GM18498 (cell line): ENCODE results near the gene KY.

ENCODE experiments used
- ATAC-seq: cut with Tn5 transposase; IDR thresholded peaks from one replicate; pipeline ENCODE4 v1.9.1; 2021; ENCODE audit warnings: mild to moderate bottlenecking, moderate library complexity; ENCODE audit not compliant: unreplicated experiment

The KY gene

DNA sequence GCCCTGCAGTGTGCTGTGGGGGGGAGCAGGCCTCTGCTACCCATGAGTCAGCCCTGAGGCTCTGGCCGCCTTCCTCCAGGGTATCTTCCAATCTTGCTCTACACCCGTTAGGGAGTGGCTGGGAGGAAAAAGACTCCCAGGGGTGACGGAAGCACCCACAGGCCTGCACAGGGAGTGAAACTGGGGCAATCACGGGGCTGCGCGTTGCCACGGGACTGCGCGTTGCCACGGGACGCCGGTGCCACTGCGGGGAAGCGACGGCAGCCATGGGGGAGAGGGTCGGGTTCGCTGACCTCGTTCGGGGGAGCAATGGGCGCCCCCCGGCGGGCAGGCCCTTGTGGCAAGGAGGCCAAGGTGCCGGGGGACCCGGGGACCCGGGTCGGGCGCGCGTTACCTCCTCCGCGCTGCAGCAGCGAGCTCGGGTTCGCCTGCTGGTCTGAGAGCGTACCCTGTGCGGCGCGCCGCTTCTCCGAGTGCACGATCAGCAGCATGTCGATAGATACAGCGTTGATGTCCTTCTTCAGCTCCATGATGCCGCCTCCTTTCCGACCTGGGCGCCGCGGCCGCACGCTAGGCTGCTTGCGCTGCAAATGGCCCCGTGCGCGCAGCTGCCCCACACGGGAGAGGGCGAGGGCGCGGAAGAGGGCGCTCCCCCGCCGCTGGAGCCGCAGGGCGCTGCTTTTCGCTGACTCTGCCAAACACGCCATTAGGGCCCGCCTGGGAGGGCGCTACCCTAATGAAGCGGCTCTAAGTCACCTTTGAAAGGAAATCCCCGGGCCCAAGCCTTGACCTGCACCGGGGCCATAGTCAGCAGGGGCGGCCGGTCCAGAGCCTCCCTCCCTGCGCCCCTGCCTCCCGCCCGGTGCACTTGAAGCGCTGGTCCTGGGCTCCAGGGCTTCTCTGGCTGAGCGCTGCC lies at the start of gene KY:
KY (minus strand) TSS at position 592 of the 916 bp plus-strand sequence; CDS start at position 530, 62 bp downstream.
- no peak for ATAC-seq

- no peak for ATAC-seq
These were observed 48.9 kb upstream of the KY start for GRCh38 chr3:134699721-134700120.

DNA sequence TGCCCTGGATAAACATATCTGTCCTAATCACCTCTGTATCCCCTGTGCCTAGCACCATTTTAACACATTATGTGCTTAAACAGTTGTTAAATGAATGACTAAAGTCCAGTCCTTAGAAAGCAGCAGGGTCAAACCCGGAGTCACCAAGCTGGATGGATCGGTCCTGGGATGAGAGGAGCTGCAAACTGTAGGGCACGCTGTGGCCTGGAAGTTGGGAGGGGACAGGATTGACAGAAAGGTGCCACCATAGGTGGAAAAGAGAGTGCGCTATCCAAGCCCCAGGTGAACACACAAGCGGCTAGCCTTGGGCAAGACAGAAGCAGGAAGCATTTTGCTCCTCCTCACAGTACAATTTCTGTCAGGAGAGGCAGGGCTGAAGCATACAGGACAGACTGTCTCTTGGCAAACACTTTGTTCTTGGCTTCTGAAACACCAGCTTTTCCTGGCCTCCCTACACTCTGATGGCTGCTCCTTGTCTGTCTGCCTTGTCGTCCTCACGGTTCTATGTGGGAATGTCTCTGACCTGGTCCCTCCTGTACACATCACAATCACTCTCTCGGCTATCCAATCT lies 48.4 kb upstream of the KY start:
- no peak for ATAC-seq

- no peak for ATAC-seq
These were observed 47.2 kb upstream of the KY start for GRCh38 chr3:134697830-134698689.

- no peak for ATAC-seq
These were observed 45.3 kb upstream of the KY start for GRCh38 chr3:134696155-134696554.

GRCh38 chr3:134694946-134695543 lies 44.2 kb upstream of the KY start:
- ATAC-seq: no peak

- ATAC-seq: no peak
These were observed 43.6 kb upstream of the KY start for GRCh38 chr3:134694466-134694865.

DNA sequence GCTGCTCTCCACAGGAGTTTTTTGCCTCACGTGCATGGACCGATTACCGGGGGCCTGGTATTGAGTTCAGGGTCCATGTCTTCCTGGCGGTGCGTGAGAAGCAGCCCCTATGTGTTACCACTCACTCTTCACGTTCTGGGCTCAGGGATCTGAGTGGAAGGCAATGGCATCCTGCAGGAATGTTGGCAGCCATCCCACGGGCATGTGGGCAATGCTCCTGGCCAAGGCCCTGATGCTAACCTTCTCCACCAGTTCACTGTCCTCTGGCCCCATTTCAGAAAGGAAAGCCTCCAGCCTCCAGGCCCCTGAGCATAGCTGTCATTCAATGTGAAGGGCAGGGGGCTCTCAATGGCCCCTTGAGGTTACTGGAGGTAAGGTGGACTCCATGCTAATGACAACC lies 43.0 kb upstream of the KY start:
- no peak for ATAC-seq

GRCh38 chr3:134693226-134693625 lies 42.4 kb upstream of the KY start:
- no peak for ATAC-seq

GRCh38 chr3:134690226-134690625 lies 39.4 kb upstream of the KY start:
- ATAC-seq: no peak

DNA sequence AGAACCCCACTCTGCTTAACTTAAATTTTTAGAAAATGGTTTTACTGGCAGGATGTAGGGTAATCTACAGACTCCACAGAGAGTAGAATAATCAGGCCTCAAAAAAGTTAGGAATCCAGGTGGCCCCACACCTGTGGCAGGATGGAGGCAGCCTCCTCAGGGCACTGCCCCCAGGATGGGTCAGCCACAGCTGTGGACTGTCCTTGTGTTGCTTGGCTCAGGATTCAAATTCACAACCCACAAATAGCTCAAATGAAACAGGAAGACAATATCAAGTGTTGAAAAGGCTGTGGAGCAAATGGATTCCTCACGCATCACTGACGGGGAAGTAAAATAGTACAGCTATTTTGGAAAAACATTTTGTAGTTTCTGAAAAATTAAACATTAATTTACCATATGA lies 36.8 kb upstream of the KY start:
- ATAC-seq: no peak

DNA sequence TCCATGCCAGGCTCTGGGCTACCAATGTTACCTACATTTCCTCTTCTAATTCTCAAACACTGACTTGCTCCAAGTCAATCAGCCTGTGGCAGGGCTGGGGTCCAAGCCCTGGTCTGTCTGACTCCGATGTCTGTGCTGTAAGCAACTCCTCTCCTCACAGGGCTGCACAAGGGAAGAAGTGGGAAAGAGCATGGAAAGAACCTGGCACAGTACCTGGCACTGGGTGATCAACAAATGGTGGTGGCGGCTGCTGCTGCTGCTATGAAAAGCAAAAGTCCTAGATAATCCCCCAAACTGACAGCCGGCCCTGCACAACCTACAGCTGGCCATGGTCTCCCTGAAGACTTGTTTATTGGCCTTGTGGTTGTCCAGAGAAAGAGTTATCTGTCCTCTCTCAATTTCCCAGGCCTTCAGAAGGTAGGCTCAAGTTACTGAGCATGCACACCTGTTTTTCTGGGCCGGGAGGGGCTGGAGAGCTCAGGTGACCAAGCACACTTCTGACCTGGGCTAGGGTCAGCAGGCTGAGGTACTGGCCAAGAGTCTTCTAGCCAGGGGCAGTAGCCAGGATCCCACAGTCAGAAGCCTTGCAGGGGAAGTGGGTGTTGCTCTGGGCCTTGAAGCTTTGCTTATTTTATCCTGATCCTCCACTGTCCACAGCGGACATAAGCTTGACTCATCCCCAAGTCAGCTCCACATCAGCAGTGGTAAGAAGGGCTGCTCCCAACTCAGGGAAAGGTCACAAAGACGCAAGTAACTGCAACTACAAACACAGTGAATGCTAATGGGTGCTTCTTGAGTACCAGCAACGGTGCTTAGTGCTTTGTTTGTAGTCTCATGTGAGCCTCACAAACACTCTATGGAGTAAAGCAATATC lies 35.3 kb upstream of the KY start:
- ATAC-seq: no peak

DNA sequence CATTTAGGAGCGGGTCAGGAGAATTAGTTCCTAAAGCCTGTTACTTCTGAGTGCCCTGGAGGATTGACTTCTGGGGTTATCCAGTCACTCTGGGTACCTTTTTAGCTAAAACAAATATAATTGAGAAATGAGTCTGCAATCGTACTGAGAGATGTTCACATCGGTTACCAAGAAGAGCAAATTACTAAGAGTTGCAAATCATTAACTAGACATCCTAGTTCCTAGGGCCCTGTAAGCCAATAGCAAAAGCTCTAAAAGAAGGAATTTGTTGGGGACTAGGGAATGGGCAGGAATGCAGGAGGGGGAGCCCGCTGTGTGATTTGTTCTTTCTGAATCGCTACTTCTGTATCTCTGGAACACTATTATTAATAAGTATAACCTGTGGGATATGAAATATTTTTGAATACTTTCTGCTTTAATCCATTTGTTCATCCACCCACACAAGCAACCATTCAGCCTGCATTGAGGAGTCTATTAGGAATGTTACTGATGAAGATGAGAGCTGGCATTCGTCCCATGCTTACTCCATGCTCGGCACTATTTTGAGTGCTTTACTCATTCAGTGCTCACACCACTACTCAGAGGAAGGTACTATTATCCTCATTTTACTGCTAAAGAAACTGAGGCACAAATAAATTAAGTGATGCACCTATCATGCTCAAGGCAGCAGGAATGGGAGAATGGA lies 31.5 kb upstream of the KY start:
- ATAC-seq: no peak

- no peak for ATAC-seq
These were observed 30.7 kb upstream of the KY start for GRCh38 chr3:134681522-134681900.

DNA sequence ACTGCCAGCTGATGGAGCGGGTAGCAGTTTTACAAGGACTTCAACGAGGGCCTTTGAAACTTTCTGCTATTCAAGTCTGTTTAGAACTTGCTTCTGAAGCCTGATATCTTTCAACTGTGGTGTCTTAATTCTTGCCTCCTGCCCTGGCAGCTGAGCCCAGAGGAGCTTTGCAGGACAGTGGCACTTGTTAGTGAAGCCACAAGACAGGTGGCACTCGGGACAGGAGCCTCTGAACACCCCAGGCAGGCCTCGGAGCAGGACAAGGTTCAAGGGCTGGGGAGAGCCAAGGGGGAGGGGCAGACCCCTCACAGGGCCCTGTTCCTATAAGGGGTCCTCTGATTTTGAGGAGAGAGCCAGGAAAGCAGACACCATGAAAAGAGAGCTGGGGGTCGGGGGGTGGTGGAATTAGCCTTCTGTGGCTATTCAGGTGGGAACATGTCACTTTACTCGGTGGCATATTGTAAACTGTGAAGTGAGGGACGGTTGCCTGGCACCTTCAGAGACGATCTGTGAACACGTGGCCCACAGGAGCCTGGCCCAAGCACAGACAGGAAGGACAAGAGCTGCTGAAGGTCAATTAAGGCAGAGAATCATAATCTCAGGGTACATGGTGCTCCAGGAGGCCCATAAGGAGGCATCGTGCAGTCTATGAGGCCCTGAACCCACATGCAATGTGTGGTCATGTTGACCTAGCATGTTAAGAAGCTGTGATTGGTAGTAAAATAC lies 30.1 kb upstream of the KY start:
- no peak for ATAC-seq

DNA sequence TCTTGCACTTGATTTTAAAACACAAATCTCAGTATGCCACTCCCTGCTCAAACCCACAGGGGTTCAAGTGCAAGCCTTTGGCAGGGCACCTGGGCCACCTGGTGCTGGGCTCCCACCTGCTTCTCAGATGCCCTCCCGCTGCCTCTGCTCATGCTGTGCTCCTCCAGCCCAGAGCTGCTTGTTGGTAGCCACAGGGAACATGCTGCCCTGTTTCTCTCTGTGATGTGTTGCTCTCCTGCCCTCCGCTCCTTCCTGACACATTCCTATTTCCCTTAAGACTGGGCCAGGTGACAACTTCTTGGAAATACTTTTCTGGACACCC lies 27.1 kb upstream of the KY start:
- ATAC-seq: no peak

- ATAC-seq: no peak
These were observed 26.6 kb upstream of the KY start for GRCh38 chr3:134677196-134677986.

- no peak for ATAC-seq
These were observed 25.0 kb upstream of the KY start for GRCh38 chr3:134675726-134676256.
